Panc1 (cell line): Measurements from ENCODE around the gene CBL.

Source experiments
- POLR2AphosphoS5 ChIP-seq: IDR thresholded peaks from 2 replicates; pipeline ENCODE4 v1.6.1; 2012; ENCODE audit warnings: mild to moderate bottlenecking, low read depth, low read length, moderate library complexity
- SIN3A ChIP-seq: IDR thresholded peaks from 2 replicates; pipeline ENCODE4 v1.6.1; 2012; ENCODE audit warnings: low read depth, mild to moderate bottlenecking, low read length, moderate library complexity, borderline replicate concordance; ENCODE audit not compliant: insufficient read depth
- TCF7L2 ChIP-seq: IDR thresholded peaks from 2 replicates; pipeline ENCODE4 v1.6.1; 2011; ENCODE audit warnings: mild to moderate bottlenecking, low read depth, low read length, inconsistent platforms
- TF ChIP-seq, protein P1 (sequence below): fragments of 450-650 bp; IDR thresholded peaks from 2 replicates; pipeline ENCODE4 v1.5.1; 2017; ENCODE audit warnings: mild to moderate bottlenecking

GRCh38 chr11:119303227-119303718 lies 97.1 kb downstream of the CBL start:
- TF ChIP-seq, protein P1, sequence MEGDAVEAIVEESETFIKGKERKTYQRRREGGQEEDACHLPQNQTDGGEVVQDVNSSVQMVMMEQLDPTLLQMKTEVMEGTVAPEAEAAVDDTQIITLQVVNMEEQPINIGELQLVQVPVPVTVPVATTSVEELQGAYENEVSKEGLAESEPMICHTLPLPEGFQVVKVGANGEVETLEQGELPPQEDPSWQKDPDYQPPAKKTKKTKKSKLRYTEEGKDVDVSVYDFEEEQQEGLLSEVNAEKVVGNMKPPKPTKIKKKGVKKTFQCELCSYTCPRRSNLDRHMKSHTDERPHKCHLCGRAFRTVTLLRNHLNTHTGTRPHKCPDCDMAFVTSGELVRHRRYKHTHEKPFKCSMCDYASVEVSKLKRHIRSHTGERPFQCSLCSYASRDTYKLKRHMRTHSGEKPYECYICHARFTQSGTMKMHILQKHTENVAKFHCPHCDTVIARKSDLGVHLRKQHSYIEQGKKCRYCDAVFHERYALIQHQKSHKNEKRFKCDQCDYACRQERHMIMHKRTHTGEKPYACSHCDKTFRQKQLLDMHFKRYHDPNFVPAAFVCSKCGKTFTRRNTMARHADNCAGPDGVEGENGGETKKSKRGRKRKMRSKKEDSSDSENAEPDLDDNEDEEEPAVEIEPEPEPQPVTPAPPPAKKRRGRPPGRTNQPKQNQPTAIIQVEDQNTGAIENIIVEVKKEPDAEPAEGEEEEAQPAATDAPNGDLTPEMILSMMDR: no peak
- TF ChIP-seq SIN3A (no peak), TCF7L2 (no peak), POLR2AphosphoS5 (no peak)
